Measurements from ENCODE around the gene SLC6A6. TPM values are rescaled to one million over a fixed set of nuclear protein-coding genes. Genes with fewer than 3 reads are reported as not detected.

The SLC6A6 gene
- total and polyA plus RNA-seq, 11 donors, result 9.1 to 121 (median 34.9) TPM

DNA sequence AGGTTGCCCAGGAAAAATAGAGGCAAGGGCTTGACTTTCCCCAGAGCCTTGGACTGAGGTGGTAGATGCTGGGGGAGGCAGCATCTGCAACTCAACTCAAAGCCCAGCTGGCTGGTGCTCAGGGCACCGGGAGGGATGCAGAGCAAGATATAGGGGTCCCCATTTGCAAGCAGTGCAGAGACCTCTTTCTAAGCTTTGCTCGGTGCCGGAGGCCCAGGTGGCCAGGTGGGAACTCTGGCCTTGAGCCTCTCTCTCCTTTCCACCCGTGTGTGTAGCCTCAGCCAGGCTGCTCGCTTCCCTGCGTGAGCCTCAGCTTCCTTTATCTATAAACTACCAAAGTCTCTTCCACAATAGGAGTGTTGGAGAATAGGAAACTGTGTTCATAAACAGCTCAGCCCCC, 36.5 kb downstream of the SLC6A6 start:
- peak overlapping the region in 1 of 12 donors; percentile 9 for H3K4me3 ChIP-seq
- H3K27me3 ChIP-seq, result peaks cover 0 to 10% (median 0%) of the 10 kb centered on the region in 9 donors
- intact Hi-C loops (cut with DNase I), result loop anchor here in 1 of 10 donors (2.0 kb wide), 1 partner anchor 22 kb away; no protein-coding TSS in a partner anchor
- ATAC-seq (no peak), DNase-seq (peak in 1 of 5 donors; percentile 15)
- H3K36me3 ChIP-seq, result peaks cover 0 to 9% (median 5%) of the 10 kb centered on the region in 9 donors
- peak overlapping the region in 4 of 12 donors; percentile 40 to 80 (median 56) for H3K27ac ChIP-seq
- H3K9me3 ChIP-seq, result no peaks in the 10 kb centered on the region
- 36 to 45% (median 39%) methylated on average over 5 to 6 of the region's 6 CpGs for WGBS, 4 donors
- TF ChIP-seq, protein P1, sequence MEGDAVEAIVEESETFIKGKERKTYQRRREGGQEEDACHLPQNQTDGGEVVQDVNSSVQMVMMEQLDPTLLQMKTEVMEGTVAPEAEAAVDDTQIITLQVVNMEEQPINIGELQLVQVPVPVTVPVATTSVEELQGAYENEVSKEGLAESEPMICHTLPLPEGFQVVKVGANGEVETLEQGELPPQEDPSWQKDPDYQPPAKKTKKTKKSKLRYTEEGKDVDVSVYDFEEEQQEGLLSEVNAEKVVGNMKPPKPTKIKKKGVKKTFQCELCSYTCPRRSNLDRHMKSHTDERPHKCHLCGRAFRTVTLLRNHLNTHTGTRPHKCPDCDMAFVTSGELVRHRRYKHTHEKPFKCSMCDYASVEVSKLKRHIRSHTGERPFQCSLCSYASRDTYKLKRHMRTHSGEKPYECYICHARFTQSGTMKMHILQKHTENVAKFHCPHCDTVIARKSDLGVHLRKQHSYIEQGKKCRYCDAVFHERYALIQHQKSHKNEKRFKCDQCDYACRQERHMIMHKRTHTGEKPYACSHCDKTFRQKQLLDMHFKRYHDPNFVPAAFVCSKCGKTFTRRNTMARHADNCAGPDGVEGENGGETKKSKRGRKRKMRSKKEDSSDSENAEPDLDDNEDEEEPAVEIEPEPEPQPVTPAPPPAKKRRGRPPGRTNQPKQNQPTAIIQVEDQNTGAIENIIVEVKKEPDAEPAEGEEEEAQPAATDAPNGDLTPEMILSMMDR (IDR thresholded peaks at IDR 0.05), result no peak
- no peak for TF ChIP-seq POLR2A (IDR thresholded peaks at IDR 0.05)
- H3K4me1 ChIP-seq, result peaks cover 8 to 88% (median 69%) of the 10 kb centered on the region in 12 donors

DNA sequence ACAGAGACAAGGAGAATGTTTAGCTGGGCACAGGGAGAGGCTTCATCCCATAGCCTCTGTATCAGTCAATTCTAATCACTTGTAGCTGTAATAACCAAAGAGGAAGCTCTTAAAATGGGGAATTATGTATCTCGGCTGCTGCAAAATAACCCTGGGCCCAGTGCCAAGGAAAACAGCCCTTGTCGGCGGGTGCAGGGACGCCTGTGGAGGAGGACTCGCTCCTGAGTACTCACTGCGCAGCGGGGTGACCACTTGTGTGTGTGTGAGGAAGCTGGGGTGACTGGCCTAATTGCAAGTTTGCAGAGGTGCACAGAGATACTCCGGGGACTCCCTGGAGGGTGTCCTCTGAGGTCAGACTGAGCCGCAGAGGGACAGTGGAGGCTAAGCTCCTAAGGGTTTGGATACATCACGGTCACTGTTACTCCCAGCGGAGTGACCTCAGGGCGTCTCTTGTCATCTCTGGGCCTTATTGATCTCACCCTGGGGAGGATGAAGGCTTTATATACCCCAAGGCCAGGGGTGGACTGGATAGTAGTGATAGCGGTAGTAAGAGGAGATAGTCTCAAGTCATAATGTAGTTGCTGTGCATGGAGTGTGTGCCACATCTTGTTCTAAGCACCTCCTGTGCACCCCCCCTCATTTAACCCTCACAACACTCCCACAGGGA, 37.2 kb downstream of the SLC6A6 start:
- WGBS, 4 donors, result 21 to 37% (median 26%) methylated on average over 10 to 13 of the region's 13 CpGs
- Histone ChIP-seq H3K4me1 (peaks cover 5 to 80% (median 62%) of the 10 kb centered on the region in 12 donors), H3K4me3 (peak overlapping the region in 1 of 12 donors; percentile 9), H3K9me3 (no peaks in the 10 kb centered on the region), H3K36me3 (peaks cover 0 to 16% (median 9%) of the 10 kb centered on the region in 9 donors), H3K27ac (peak overlapping the region in 6 of 12 donors; percentile 6 to 80 (median 45)), H3K27me3 (peaks cover 0 to 10% (median 0%) of the 10 kb centered on the region in 9 donors)
- DNase-seq (peak; percentile 84 to 89 (median 88)), ATAC-seq (peak; percentile 25 to 45 (median 42))
- TF ChIP-seq POLR2A (IDR thresholded peaks at IDR 0.05), result no peak
- TF ChIP-seq, protein P1 (IDR thresholded peaks at IDR 0.05), result no peak
- intact Hi-C loops (cut with DNase I), result loop anchor here in 2 of 10 donors (2.0 kb wide), 2 partner anchors 21 to 43 kb away; no protein-coding TSS in a partner anchor

DNA sequence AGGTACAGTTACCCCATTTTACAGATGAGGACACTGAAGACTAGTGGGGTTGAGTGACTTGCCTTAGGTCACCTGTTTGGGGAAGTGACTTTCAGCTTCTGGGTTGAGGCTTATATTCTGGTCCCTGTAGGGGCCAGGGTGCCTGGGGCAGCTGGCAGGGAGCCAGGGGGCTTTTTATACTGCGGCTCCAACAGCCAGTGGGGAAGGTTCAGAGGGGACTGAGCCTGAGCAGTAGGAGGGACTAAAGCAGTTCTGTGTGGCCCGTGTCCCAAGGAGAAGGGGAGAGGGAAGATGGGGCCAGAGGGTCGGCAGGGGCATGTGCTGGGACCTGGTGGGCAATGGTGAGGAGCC, 37.7 kb downstream of the SLC6A6 start:
- no peaks in the 10 kb centered on the region for H3K9me3 ChIP-seq
- ATAC-seq, result no peak
- DNase-seq, result peak in 1 of 5 donors; percentile 23
- no peak for TF ChIP-seq POLR2A (IDR thresholded peaks at IDR 0.05)
- TF ChIP-seq, protein P1 (IDR thresholded peaks at IDR 0.05), result no peak
- H3K4me1 ChIP-seq, result peaks cover under 1 to 75% (median 57%) of the 10 kb centered on the region in 12 donors
- 52 to 65% (median 60%) methylated on average over 3 of the region's 3 CpGs for WGBS, 4 donors
- peak overlapping the region in 6 of 12 donors; percentile 6 to 80 (median 38) for H3K27ac ChIP-seq
- H3K27me3 ChIP-seq, result peaks cover 0 to 10% (median 0%) of the 10 kb centered on the region in 9 donors
- no peak overlapping the region for H3K4me3 ChIP-seq
- intact Hi-C loops (cut with DNase I), result loop anchor here in 1 of 10 donors (2.0 kb wide), 1 partner anchor 43 kb away; no protein-coding TSS in a partner anchor
- peaks cover 0 to 16% (median 9%) of the 10 kb centered on the region in 9 donors for H3K36me3 ChIP-seq

DNA sequence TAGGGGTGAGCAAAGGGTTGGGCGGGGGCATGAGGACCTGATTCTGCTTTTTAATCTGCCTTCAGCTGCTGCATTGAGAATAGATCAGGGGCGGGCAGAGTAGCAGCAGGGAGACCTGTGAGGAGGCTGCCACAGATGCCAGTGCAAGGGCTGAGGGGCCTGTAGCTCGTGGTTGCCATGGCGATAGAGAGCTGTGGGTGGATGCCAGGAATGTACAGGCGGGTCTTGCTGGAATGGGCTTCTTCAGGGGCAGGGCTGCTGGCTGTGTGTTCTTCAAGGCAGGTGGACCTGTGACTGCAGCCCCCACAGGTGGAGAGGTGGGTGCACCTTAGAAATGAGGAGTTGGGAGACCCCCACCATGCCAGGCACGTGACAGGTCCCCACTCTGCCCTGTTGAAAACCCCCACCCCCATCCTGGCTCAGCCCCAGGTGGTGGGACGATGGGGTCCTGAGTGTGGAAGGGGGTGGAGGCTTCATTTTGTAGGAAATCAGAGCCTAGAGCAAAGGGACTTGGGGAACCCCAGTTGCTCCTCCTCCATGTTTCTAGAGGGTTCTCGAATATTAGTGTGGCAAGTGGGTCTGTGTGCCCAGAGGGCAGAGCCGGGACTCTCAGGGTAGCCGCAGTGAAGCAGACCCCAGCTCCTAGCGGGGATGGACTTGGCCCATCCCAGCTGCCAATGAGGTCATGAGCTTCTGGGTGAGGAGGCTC, 38.3 kb downstream of the SLC6A6 start:
- peaks cover 0 to 20% (median 13%) of the 10 kb centered on the region in 9 donors for H3K36me3 ChIP-seq
- no peak for ATAC-seq
- no peak overlapping the region for H3K4me3 ChIP-seq
- DNase-seq, result peak in 1 of 5 donors; percentile 31
- peaks cover 0 to 70% (median 51%) of the 10 kb centered on the region in 12 donors for H3K4me1 ChIP-seq
- intact Hi-C loops (cut with DNase I), result loop anchor here in 1 of 10 donors (2.0 kb wide), 1 partner anchor 42 kb away; no protein-coding TSS in a partner anchor
- H3K27ac ChIP-seq, result peak overlapping the region in 4 of 12 donors; percentile 38 to 80 (median 56)
- no peak for TF ChIP-seq POLR2A (IDR thresholded peaks at IDR 0.05)
- no peaks in the 10 kb centered on the region for H3K9me3 ChIP-seq
- peaks cover 0 to 10% (median 0%) of the 10 kb centered on the region in 9 donors for H3K27me3 ChIP-seq
- WGBS, 4 donors, result 60 to 68% (median 64%) methylated on average over 10 to 11 of the region's 11 CpGs
